HG03378 (cell line): Measurements from ENCODE around the gene ATP8A1.
A peak's percentile ranks its signal among the peaks of the same experiment; 100 is the strongest.
"Not testable (repeated sequence)": the region's sequence is repeated elsewhere in the genome, so short reads cannot be mapped to it uniquely, and the experiment has no call there.

Experiments
- ATAC-seq: cut with Tn5 transposase; IDR thresholded peaks from one replicate; pipeline ENCODE4 v1.9.1; 2021; ENCODE audit warnings: mild to moderate bottlenecking, moderate library complexity; ENCODE audit not compliant: unreplicated experiment

ATP8A1 gene

GRCh38 chr4:42652529-42653231 is 4.2 kb downstream of the ATP8A1 start:
- not testable (repeated sequence) for ATAC-seq

DNA sequence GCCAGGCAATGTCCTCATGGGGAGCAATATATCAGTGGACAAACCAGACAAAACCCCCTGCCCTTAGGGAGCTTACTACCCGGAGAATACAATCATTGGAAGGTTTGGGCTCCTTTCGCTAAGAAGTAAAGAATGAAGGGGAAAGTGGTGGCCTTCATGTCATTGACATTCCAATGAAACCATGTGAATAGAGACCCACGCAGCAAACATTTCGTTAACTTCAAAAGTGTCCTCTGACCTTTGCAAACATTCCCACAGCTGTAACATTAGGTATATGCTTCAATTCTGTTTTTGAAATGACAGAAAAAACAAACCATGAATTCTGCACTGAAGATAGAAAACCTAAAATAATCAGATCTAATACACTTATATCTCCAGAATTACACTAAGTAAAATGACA is 7.0 kb downstream of the ATP8A1 start:
- ATAC-seq: no peak

GRCh38 chr4:42646999-42647541 is 9.8 kb downstream of the ATP8A1 start:
- no peak for ATAC-seq

DNA sequence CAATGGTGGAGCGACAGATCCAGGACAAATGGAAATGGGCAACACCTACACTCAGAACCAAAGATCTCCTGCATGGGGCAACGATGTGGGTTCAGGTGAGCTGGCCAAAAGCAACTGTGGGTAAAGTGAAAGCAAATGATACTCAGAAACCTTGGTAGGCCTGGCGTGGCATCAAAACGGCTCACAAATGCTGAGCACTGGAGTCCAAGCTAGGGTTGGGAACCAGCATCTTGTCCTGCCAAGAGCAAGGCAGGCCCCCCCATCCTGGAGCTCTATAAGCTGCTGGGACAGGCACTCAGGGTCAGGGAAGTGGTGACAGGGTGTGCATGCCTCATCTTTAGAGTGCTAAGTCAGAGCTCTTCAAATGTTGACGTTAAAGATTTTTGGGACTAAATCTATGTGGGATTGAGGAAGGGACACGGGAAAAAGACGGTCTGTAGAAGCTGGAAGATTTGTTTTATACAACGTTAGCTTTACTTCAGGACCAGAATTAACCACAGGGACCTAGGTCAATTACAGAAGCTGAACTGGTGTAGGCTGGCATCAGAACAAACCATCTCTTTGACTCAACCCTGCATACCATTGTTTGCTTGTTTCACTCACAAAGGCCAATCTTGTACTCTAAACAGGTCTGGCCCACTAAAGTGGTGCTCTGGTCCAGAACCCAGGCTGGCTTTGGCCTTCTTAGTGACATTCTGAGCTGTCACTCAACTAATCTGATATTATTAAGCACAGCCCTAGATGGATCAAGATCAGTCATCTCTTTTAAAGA is 10.7 kb downstream of the ATP8A1 start:
- ATAC-seq: no peak

DNA sequence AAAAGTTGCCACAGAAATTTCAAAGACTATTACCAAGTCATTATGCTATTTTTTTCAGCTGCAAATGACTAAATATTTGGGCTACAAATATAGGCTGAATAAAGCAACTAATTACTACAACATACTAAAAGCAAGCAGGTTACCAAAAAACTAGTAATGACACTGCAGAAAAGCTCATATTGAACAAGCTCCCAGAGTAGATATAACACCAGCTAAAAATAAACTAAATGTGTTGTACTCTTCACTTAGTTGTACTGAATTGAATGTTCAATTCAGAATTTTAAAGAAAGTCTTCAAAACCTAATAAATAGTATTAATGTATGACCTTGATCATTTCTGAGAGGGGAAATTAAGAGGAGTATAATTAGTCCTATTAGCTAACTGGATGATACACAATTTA is 12.0 kb downstream of the ATP8A1 start:
- no peak for ATAC-seq

GRCh38 chr4:42643685-42644084 is 13.2 kb downstream of the ATP8A1 start:
- peak; percentile 67 for ATAC-seq

DNA sequence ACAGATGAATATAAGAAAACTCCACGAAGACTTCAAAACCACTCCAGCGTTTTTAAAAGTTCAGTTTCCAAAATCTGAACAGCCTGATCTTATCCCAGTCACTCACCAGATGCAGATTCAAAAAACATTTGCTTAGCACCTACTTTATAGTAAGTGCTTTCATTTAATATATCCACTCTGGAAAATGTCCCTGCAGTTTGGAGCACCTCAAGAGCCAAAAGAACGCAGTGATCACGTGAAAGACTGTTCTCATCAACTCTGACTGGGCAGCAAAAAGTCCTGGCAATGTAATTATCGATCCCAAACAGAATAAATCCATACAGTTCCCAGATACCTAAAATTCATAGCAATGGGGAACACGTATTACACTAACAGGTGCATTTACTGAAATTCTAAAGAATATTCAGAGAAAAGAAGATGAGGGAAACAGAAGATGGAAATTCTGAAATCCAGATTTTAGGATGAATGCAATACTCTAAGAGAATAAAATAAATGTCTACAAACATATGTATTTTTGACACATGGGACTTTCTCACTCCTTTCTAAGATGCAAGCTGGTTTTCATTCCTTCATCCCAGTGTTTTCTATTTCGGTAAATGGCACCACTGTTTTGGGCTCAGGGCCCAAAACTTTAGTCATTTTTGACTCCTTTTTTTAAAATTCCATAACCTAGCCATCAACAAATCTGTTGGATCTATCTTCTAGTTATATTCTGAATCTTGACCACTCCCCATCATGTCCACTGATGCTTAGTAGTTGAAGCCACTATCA is 13.9 kb downstream of the ATP8A1 start:
- ATAC-seq: no peak

- no peak for ATAC-seq
Observed at GRCh38 chr4:42642101-42642797, 14.7 kb downstream of the ATP8A1 start.

GRCh38 chr4:42641656-42642055 is 15.2 kb downstream of the ATP8A1 start:
- no peak for ATAC-seq

- no peak for ATAC-seq
Observed at GRCh38 chr4:42641161-42641560, 15.7 kb downstream of the ATP8A1 start.

GRCh38 chr4:42640613-42641012 is 16.3 kb downstream of the ATP8A1 start:
- no peak for ATAC-seq

GRCh38 chr4:42638993-42639392 is 17.9 kb downstream of the ATP8A1 start:
- ATAC-seq: peak; percentile 69

- no peak for ATAC-seq
Observed at GRCh38 chr4:42638321-42638720, 18.6 kb downstream of the ATP8A1 start.

- peak; percentile 28 for ATAC-seq
Observed at GRCh38 chr4:42637867-42638266, 19.0 kb downstream of the ATP8A1 start.

DNA sequence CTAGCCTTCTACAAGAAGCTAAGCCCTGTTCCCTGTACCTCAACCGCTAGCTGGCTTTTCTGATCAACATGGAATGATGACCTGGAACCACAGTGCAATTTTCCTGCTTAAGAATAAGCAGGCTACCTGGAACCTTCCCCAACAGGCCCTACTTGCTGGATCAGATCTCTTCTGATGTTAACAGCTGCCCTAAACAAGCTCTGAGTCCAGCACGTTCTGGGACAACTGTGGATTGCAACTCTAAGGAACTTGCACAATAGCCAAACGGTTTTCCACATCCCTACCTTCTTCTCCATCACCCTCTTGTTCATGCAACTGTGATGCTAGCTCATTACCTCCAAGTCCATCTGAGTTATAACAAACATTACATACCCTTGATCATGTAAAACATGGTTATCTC is 19.8 kb downstream of the ATP8A1 start:
- ATAC-seq: no peak

DNA sequence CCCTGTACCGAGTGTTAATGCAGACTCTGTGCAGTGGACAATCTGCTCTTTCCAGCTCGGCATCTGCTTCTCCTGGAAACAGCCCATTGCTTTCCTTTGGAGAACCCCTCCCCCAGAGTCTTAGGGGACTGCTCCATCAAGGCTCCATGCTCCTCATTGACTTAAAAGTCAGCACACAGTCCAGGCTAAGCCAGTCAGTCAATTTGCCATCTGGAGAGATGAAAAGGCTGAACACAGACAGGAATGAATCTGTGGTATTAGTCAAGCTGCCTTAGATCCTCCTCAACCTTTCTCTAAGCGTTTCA is 20.3 kb downstream of the ATP8A1 start:
- no peak for ATAC-seq

GRCh38 chr4:42633605-42634388 is 23.1 kb downstream of the ATP8A1 start:
- peak; percentile 81 for ATAC-seq

DNA sequence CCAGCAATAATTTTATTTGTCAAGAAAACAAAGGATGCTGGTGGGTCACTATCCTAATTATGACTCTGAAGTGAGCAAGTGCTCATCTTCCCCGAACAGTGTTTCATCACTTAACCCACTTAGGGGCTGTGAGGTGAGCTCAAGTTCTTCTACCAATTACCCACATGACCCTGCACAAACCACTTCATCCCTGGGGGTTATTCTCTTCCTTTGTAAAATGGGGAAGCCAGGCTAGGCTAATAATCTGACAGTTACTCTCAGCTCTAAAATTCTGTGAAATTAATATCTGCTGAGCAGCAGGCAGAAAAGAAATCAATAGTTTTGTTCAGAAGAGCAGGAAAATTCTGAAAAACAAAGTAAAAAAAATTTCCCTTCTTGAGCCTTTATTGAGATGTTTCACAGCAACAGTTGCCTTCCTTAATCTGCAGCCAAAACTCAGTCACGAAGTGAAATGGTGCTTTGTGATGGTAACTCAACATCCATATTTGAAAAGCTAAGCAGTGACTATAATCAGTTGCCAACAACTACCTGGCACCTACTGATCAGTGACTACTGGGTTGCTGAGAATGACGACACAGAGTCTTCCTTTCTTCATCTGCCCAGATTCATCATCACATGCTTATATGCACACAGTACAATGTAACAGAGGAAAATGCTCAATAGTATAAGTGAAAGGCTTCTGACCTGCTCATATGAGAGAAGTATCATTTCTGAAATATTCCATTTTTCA is 24.1 kb downstream of the ATP8A1 start:
- ATAC-seq: no peak

- no peak for ATAC-seq
Observed at GRCh38 chr4:42630908-42631307, 26.0 kb downstream of the ATP8A1 start.

GRCh38 chr4:42628740-42629139 is 28.2 kb downstream of the ATP8A1 start:
- ATAC-seq: no peak
